GM12801 (cell line): ENCODE measurements around the gene RSAD1.

Experiments
- CTCF ChIP-seq: IDR thresholded peaks from one replicate; pipeline ENCODE4 v1.5.1; 2011; ENCODE audit warnings: control low read depth; ENCODE audit not compliant: insufficient read length; ENCODE audit errors: extremely low read depth

Gene RSAD1

GRCh38 chr17:50532452-50533024 is 53.9 kb downstream of the RSAD1 start, which contains the start of gene EPN3:
EPN3 (plus strand) TSS chr17:50532735; CDS start chr17:50536557, 3,822 bp downstream.
- no peak for TF ChIP-seq CTCF

DNA sequence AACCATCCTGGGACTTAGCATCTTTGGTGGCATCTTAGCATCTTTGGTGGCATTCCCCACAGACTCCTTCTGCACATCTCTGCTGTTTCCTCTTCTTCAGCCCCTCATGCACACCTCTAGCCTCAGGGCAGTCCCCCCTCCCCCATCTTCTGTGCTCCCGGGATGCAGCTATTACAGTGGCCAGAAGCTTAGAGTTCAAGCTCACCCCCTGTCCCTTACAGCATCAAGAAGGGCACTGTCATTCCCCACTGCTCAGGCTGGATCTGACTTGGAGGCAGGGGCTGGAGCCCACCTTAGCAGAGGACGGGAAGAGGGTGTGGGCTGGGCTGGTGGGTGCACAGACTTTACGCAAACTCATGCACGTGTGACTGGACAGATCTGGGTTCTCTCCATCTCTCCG is 54.5 kb downstream of the RSAD1 start:
- no peak for TF ChIP-seq CTCF

DNA sequence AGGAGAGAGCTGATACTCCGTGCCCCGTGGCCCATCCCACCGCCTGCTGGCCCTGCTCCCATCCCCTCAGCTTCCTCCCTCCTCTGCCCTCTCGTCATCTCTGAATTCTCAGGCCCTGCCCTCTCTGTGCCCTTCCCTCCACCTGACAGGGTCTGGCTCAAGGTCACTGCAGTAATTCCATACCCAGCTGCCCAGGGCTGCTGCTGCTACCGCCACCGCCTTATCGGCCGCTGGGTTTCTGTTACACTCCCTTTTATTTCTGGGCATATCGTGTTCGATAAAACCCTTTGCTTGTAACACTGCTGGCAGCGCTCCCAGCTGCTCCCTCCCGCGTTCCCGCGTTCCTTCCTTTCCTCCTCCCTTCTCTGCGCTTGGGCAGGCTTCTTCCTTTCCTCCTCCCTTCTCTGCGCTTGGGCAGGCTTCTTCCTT is 55.1 kb downstream of the RSAD1 start:
- TF ChIP-seq CTCF, result no peak

- no peak for TF ChIP-seq CTCF
Measured at GRCh38 chr17:50534222-50534978, 55.7 kb downstream of the RSAD1 start.

DNA sequence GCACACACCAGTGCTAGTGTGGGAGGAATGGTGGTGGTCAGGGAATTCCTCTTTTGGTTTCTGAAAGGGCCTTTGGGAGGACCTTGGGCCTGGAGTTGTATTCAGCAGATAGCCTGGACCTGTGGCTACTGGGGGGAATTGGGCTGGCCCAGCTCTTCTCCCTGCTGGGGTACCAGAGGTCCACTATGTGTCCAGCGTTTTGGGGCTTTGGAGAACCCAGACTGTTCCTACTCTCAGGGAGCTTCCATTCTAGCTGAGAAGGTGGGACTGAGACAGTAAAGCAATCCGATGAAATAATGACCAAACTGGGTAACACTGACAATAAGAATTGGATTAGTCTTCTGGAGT is 56.3 kb downstream of the RSAD1 start:
- TF ChIP-seq CTCF, result no peak

DNA sequence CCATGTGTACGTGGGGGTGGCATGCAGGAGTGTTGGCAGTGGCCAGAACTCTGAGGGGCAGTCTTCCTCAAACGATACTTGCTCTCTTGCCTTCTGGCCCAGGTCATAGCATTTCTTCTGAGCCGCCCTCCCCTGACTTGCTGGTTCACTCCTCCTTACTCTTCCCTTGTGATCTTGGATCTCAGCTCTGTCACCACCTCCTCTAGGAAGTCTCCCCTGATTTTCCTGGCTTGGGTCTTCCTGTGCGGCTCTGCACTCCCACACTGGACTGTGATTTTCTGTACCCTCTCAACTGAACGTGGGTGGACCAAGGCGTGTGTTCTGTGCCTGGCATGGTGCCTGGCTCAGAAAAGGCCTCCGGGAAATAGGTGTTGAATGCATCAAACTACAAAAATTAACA is 56.7 kb downstream of the RSAD1 start:
- TF ChIP-seq CTCF, result no peak
